Activated naive CD4-positive, alpha-beta T cell treated with Interleukin-2 at 50 U/mL for 16 hours (primary cell): ENCODE results near the gene NMT1.
A peak's percentile ranks its signal among the peaks of the same experiment; 100 is the strongest.

Experiments used
- DNase-seq: peaks from one replicate; pipeline ENCODE4 v3.0.0-alpha.2; 2020

NMT1 gene

GRCh38 chr17:45138911-45139532 is 77.9 kb downstream of the NMT1 start:
- no peak for DNase-seq

DNA sequence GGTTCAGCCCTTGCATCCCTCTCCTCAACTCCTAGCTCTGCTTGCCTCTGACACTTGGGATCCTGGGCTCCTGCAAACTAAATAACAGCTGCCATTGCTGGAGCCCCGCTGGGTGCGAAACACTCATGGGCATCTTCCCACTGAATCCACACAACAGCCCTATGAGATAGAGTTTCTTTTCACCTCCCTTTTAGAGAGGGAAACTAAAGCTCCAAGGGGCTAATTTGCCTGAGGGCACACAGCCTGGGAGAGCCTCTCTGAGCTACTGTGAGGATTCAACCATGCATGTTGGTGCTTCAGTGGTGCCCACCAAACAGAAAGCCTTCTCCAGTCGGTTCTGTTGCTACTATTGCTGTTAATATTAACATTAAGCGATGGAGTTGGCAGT is 78.4 kb downstream of the NMT1 start:
- DNase-seq: no peak

DNA sequence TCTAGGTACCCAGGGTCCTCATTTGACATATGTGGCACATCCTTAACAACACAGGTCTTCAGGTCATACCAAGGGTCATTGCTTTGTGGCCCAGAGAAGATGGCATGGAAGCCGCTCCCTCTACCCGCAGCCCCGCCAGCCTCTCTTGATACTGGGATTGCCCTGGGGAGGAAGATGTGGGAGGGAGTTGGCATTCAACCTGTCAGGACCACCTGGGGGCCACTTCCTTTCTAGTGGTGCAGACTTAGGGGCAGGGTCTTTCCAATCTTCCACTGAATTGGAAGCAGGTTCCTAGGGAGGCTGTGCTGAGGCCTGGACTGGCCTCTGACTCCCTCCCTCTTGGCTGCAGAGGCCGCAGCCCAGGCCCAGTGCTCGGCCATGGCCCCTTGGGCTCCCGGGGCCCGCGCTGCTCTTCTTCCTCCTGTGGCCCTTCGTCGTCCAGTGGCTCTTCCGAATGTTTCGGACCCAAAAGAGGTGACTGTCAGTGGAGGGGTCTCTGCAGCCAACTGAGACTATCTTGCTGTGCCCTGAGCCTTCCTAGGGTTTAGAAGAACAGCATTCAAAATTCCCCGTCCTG is 82.1 kb downstream of the NMT1 start:
- no peak for DNase-seq

- DNase-seq: no peak
Measured at GRCh38 chr17:45143767-45144198, 82.7 kb downstream of the NMT1 start.

DNA sequence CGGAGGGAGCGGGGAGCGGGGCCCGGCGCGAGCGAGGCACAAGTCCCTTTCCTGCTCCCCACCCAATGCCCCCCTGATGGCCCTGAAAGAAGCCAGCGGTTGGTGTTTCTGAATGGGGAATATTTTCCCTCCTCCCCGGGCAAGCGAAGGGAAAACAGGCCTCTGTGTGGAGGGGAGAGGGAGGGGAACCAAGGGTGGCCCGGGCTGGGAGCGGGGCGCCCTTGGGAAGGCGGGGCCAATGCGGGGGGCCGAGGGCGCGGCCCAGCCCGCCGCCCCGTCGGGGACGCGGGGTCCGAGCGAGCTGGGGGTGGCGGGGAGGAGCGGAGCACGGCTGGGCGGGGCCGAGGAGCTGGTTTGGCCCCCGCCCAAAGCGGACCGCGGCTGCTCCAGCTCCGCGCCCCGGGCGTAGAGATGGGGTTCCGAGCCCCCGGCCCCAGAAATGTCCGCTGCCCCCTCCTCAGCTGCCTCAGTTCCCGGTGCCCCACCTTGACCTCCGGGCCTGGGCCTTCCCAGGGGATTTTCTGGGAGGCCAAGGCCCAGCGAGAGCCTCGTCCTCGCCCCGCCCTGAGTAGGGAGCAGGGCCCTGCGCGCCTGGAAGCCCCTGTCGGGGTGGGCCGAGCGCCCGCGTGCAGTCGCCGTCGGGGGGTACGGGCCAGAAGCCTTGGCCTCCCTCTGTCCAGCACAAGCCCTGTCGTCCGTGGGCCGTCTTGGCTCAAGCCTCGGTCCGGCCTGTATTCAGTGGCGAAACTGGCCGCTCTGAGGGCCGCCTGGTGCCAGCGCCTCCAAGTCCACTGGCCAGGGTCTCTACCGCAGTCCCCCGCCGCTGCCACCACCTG is 83.3 kb downstream of the NMT1 start:
- no peak for DNase-seq

- DNase-seq: no peak
Measured at GRCh38 chr17:45145035-45145389, 83.9 kb downstream of the NMT1 start.

GRCh38 chr17:45146166-45146565 is 85.0 kb downstream of the NMT1 start:
- DNase-seq: no peak

GRCh38 chr17:45146592-45146889 is 85.4 kb downstream of the NMT1 start:
- no peak for DNase-seq

DNA sequence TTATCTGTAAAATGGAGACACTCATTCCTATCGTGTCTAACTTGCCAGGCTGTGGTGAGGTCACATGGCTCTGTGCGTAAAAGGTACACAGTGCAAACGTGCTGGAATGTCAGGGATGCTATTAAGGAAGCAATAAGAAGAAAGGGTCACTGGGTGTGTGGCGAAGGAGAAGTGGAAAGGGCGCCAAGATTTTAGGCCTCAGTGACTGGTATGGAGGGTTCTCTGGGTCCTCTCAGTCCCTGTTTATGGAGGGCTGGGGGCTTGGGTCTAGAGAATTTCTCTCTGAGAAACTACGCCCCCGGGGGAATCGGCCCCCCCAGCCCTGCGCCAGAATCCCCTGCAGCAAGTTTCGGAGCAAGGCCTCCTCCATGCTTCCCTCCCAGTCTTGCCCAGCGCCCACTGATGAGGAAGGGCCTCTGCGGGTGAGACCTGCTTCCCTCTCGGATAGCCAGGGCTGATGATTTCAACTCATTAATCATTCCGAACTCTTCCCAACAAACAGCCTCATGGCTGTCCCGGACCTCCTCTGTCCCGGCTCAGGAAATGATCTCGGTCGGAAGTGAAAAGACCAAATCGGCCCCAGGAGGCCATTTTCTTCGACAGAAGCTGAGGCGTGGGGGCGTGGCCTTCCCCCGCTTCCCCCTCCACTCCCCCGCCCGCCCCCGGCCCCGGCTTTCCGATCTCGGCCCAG is 85.9 kb downstream of the NMT1 start:
- no peak for DNase-seq

GRCh38 chr17:45147581-45148182 is 86.6 kb downstream of the NMT1 start:
- peak; percentile 83 for DNase-seq

DNA sequence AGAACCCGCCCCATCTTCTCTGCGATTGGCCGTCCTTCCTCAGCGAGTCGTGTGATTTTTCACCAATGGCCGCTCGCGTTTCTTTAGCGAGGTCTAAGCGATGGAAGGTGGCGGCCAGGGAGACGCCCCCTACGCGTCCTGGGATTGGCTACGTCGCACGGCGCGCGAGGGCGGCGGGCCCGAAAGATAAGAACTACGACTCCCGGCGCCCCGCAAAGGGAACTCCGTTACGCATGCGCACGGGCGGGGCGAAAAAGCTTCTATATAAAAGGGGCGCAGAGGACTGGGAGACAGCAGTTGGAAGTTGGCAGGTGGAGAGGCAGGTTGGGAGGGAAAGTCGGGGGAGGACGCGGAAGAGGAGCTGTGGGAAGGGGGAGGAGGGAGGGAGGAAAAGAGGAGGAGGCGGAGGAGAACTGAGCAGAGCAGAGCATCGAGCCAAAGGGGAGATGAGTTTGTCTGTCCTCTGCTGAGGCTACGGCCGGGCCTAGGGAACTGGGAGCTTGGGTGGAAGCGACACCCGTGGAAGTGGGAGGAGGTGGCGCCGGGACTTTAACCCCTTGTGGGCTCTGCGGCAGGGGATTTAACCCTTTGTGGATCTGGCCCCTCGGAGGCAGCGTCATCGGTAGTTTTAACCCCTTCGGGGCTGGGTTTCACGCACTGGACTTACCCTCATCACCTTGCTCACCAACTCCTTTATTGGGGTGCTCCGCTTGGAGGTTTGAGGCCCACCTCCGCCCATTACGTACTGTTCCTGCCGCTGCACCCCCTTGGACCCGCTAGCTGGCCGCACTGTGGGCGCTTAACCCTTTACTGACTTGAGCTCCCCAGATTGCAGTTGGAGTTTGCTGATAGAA is 87.3 kb downstream of the NMT1 start, which contains the start of gene HEXIM1:
Gene HEXIM1 (plus strand): TSS at position 293 of the 854 bp plus-strand sequence. CDS start 716 bp downstream, outside the sequence.
- peak; percentile 99 for DNase-seq

GRCh38 chr17:45149037-45149668 is 88.0 kb downstream of the NMT1 start:
- DNase-seq: peak; percentile 78

- DNase-seq: peak; percentile 47
Measured at GRCh38 chr17:45149669-45150664, 88.8 kb downstream of the NMT1 start.

DNA sequence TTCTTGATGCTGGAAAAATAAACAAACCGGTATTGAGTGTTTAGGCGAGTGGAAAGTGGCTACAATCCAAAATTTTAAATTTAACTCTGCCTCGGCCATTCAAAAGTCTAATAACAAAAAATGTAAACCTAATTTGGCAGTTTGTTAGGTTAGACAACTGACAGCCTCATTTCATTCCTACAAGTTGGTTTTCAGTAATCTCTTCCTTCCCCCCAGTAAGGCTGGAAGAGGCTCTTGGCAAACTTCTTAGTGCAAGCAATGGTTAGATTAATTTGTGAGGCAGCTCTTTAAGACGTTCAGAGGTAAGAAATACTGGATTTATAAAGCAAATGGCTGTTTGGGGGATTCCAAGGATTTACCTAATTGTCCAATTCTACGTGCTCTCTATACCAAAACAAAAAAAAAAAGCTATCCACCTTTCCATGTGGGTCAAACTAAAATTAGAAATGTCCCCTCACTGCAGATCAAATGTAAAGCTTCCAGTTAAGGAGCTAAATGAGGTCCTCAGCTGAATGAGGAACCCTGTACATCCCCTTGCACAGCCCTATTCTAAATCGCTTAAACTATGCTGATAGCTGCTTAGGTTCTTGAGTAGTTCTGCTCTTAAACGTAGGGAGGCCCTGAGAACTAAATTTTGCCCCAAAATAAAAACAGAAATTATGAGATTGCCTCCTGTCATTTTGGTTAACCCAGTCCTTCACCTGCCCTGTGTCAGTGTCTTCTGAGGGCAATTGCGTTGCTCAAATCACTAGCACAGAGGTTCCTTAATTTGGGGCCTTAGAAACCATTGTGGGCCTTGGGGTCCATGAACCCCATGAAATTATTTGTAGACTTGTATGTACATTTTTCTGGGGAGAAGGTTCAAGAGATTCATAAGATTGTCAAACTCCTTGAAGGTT is 90.0 kb downstream of the NMT1 start:
- no peak for DNase-seq

DNA sequence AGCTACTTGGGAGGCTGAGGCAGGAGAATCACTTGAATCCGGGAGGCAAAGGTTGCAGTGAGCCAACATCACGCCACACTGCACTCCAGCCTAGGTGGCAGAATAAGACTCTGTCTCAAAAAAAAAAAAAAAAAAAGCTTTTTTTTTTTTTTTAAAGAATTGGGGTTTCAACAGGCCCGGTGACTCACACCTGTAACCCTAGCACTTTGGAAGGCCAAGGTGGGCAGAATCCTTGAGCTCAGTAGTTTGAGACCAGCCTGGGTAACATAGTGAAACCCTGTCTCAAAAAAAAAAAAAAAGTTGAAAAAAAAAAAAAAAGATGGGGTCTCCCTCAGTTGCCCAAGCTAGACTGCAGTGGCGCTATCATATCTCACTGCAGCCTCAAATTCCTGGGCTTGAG is 93.9 kb downstream of the NMT1 start:
- DNase-seq: no peak

DNA sequence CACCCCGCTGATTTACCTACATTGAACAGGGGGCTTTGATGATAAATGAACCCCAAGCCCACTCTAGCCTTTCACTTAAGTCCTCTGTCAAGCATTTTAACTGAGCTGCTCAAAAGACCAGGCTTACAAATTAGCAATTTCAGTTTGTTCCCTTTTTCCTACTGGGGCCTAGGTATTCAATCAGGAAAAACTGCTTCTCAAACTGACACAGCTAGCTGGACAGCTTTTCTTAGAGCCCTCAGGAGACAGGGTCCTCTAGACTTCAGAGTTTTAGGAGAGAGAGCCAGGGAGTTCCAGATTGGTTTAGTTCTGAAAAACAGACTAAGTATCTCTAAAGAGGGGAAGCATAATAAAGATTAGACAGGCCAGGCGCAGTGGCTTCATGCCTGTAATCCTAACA is 94.4 kb downstream of the NMT1 start:
- no peak for DNase-seq

DNA sequence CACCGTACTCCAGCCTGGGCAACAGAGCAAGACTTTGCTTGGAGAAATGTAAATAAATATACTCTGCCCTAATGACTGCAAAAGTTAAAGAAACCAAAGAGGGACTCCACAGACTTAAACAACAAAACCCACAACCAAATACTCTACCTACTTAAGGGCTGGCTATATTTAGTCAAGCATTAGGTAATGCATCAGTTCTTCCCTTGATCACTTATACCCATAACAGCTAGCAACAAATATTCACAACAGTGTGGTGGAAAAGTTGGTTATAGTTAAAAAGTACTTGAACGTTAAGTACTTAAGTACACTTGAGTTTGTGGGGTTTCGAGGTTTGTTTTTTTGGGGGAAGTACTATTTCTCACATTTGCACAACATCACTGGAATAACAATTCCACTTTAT is 95.1 kb downstream of the NMT1 start:
- DNase-seq: no peak
